H9 (cell line): Measurements from ENCODE around the gene SOCS6. TPM values are rescaled to one million over a fixed set of nuclear protein-coding genes. Genes with fewer than 3 reads are reported as not detected.

Experiments used
- DNase-seq: peaks from one replicate; pipeline ENCODE4 v3.0.0-alpha.2; 2017
- H2AFZ ChIP-seq: one replicate; pipeline ENCODE4 v1.6.1; 2013; ENCODE audit warnings: mild to moderate bottlenecking, low read length, control low read depth, moderate library complexity
- H2AK5ac ChIP-seq: 2 replicates; pipeline ENCODE4 v1.6.1; 2013; ENCODE audit warnings: low read length, control low read depth, mixed read lengths; ENCODE audit not compliant: insufficient read length
- H2BK120ac ChIP-seq: one replicate; pipeline ENCODE4 v1.6.1; 2013; ENCODE audit warnings: low read depth, mild to moderate bottlenecking, low read length, control low read depth, inconsistent platforms; ENCODE audit not compliant: poor library complexity, severe bottlenecking
- H2BK12ac ChIP-seq: 2 replicates; pipeline ENCODE4 v1.6.1; 2013; ENCODE audit warnings: low read length, control low read depth, mixed read lengths, low read depth; ENCODE audit not compliant: insufficient read length
- H2BK15ac ChIP-seq: 2 replicates; pipeline ENCODE4 v1.6.1; 2013; ENCODE audit warnings: low read depth, low read length, control low read depth
- H2BK20ac ChIP-seq: one replicate; pipeline ENCODE4 v1.6.1; 2013; ENCODE audit warnings: low read depth, mild to moderate bottlenecking, low read length, control low read depth, inconsistent platforms; ENCODE audit not compliant: poor library complexity, severe bottlenecking
- H2BK5ac ChIP-seq: 2 replicates; pipeline ENCODE4 v1.6.1; 2013; ENCODE audit warnings: low read length, control low read depth, mixed read lengths; ENCODE audit not compliant: insufficient read length
- H3K14ac ChIP-seq: 2 replicates; pipeline ENCODE4 v1.6.1; 2013; ENCODE audit warnings: low read length, control low read depth; ENCODE audit not compliant: insufficient read depth
- H3K18ac ChIP-seq: 2 replicates; pipeline ENCODE4 v1.6.1; 2013; ENCODE audit warnings: low read depth, mild to moderate bottlenecking, mixed read lengths, low read length, control low read depth; ENCODE audit not compliant: insufficient read length
- H3K23ac ChIP-seq: 2 replicates; pipeline ENCODE4 v1.6.1; 2013; ENCODE audit warnings: low read length, control low read depth, mixed read lengths, low read depth; ENCODE audit not compliant: insufficient read length
- H3K23me2 ChIP-seq: 2 replicates; pipeline ENCODE4 v1.6.1; 2013; ENCODE audit warnings: low read depth, mild to moderate bottlenecking, mixed read lengths, low read length, control low read depth; ENCODE audit not compliant: insufficient read length, poor library complexity, severe bottlenecking
- H3K27ac ChIP-seq: 2 replicates; pipeline ENCODE4 v1.5.1; 2013; ENCODE audit warnings: low read length, control low read depth, mixed read lengths, low read depth; ENCODE audit not compliant: insufficient read length
- H3K27me3 ChIP-seq: 2 replicates; pipeline ENCODE4 v1.6.1; 2013; ENCODE audit warnings: low read length, control low read depth, inconsistent platforms; ENCODE audit not compliant: insufficient read depth
- H3K4ac ChIP-seq: 2 replicates; pipeline ENCODE4 v1.6.1; 2013; ENCODE audit warnings: low read depth, mild to moderate bottlenecking, control low read depth, inconsistent platforms, low read length, moderate library complexity
- H3K4me1 ChIP-seq: 2 replicates; pipeline ENCODE4 v1.6.1; 2013; ENCODE audit warnings: low read length, control low read depth, inconsistent platforms; ENCODE audit not compliant: insufficient read depth
- H3K4me2 ChIP-seq: 2 replicates; pipeline ENCODE4 v1.6.1; 2013; ENCODE audit warnings: low read length, control low read depth, mixed read lengths; ENCODE audit not compliant: insufficient read length, insufficient read depth
- H3K56ac ChIP-seq: 2 replicates; pipeline ENCODE4 v1.6.1; 2013; ENCODE audit warnings: low read depth, mild to moderate bottlenecking, mixed read lengths, low read length, control low read depth; ENCODE audit not compliant: insufficient read length
- H3K79me1 ChIP-seq: 2 replicates; pipeline ENCODE4 v1.6.1; 2013; ENCODE audit warnings: low read depth, mild to moderate bottlenecking, moderate library complexity, low read length, control low read depth, inconsistent platforms; ENCODE audit not compliant: insufficient read depth, poor library complexity, severe bottlenecking
- H3K79me2 ChIP-seq: 2 replicates; pipeline ENCODE4 v1.6.1; 2013; ENCODE audit warnings: low read length, control low read depth, inconsistent platforms; ENCODE audit not compliant: insufficient read depth
- H3K9ac ChIP-seq: 2 replicates; pipeline ENCODE4 v1.6.1; 2013; ENCODE audit warnings: low read length, control low read depth, mixed read lengths; ENCODE audit not compliant: insufficient read length; ENCODE audit errors: extremely low read depth
- H3K9me3 ChIP-seq: one replicate; pipeline ENCODE4 v1.6.1; 2013; ENCODE audit warnings: low read depth, low read length, inconsistent platforms; ENCODE audit not compliant: control insufficient read depth
- H3T11ph ChIP-seq: one replicate; pipeline ENCODE4 v1.6.1; 2013; ENCODE audit warnings: mild to moderate bottlenecking, low read length, control low read depth, inconsistent platforms
- H4K20me1 ChIP-seq: one replicate; pipeline ENCODE4 v1.6.1; 2013; ENCODE audit not compliant: control insufficient read depth, insufficient read length, insufficient read depth
- H4K5ac ChIP-seq: 2 replicates; pipeline ENCODE4 v1.6.1; 2013; ENCODE audit warnings: low read depth, mild to moderate bottlenecking, mixed read lengths, low read length, control low read depth; ENCODE audit not compliant: insufficient read length
- H4K8ac ChIP-seq: replicated peaks from 2 replicates; pipeline ENCODE4 v1.6.1; 2013; ENCODE audit warnings: low read length, control low read depth, mixed read lengths, low read depth; ENCODE audit not compliant: insufficient read length
- H4K91ac ChIP-seq: 2 replicates; pipeline ENCODE4 v1.6.1; 2013; ENCODE audit warnings: low read depth, mild to moderate bottlenecking, moderate library complexity, mixed read lengths, low read length, control low read depth; ENCODE audit not compliant: insufficient read length
- H3K27ac Mint-ChIP-seq, 3 experiments: 2 replicates in 2 of 3; 3 replicates in 1 of 3; pipeline ENCODE4 v1.8.0; 2020 to 2021; ENCODE audit warnings: mixed read lengths in 3 of 3, mild to moderate bottlenecking in 1 of 3, moderate library complexity in 1 of 3
- H3K27me3 Mint-ChIP-seq: 2 replicates; pipeline ENCODE4 v1.8.0; 2021; ENCODE audit warnings: low read depth, mild to moderate bottlenecking, moderate library complexity, mixed read lengths
- H3K36me3 Mint-ChIP-seq, 3 experiments: 2 replicates in 2 of 3; 3 replicates in 1 of 3; pipeline ENCODE4 v1.8.0; 2020 to 2021; ENCODE audit warnings: low read depth in 3 of 3, mixed read lengths in 3 of 3; ENCODE audit not compliant: insufficient read depth in 1 of 3
- H3K4me1 Mint-ChIP-seq, 2 experiments: 2 replicates each; pipeline ENCODE4 v1.8.0; 2020; ENCODE audit warnings: mixed read lengths in 2 of 2
- H3K4me3 Mint-ChIP-seq, 2 experiments: 2 replicates in 1 of 2; 3 replicates in 1 of 2; pipeline ENCODE4 v1.8.0; 2020 to 2021; ENCODE audit warnings: mild to moderate bottlenecking in 2 of 2, mixed read lengths in 2 of 2, moderate library complexity in 1 of 2
- H3K9me3 Mint-ChIP-seq, 2 experiments: 2 replicates in 1 of 2; 3 replicates in 1 of 2; pipeline ENCODE4 v1.8.0; 2020; ENCODE audit warnings: mild to moderate bottlenecking in 2 of 2, mixed read lengths in 2 of 2, moderate library complexity in 1 of 2
- CTCF ChIP-seq: fragments of 200-600 bp; sonication (generic); conservative IDR thresholded peaks from 3 replicates; pipeline ENCODE4 v1.8.0; 2021; ENCODE audit warnings: antibody characterized with exemption, mild to moderate bottlenecking
- WGBS: extraction: QIAGEN DNeasy Blood & Tissue Kit; methylation state at CpG from one replicate; pipeline ENCODE4 v1.1.7; 2013; ENCODE audit warnings: missing lambda C conversion rate, low lambda C conversion rate, mixed read lengths; ENCODE audit not compliant: insufficient read length; ENCODE audit errors: extremely low coverage; 5-methylcytosine and 5-hydroxymethylcytosine counted together
- total RNA-seq: library from RNA; stranded (reverse); gene quantifications from 2 replicates; pipeline ENCODE4 v1.2.1, GENCODE V29; 2021

SOCS6 gene
- total RNA-seq, 1 experiment from 2014 or later = 24.5 TPM

- no peak overlapping the region for H2AK5ac ChIP-seq
- H3K9me3 ChIP-seq = no peaks in the 10 kb centered on the region
- Mint-ChIP-seq H3K9me3 (no peaks in the 10 kb centered on the region), H3K36me3 (no peaks in the 10 kb centered on the region), H3K27ac (no peak overlapping the region), H3K27me3 (no peaks in the 10 kb centered on the region), H3K4me1 (peaks cover 8 to 9% of the 10 kb centered on the region in 2 experiments), H3K4me3 (no peak overlapping the region)
- no peaks in the 10 kb centered on the region for H3K79me2 ChIP-seq
- H2AFZ ChIP-seq = no peak overlapping the region
- no peak overlapping the region for H3K9ac ChIP-seq
- H2BK120ac ChIP-seq = no peak overlapping the region
- H3K18ac ChIP-seq = no peak overlapping the region
- H3K56ac ChIP-seq = no peak overlapping the region
- no peak overlapping the region for H3K4ac ChIP-seq
- H3K14ac ChIP-seq = no peak overlapping the region
- H2BK12ac ChIP-seq = no peak overlapping the region
- H3K4me1 ChIP-seq = no peaks in the 10 kb centered on the region; the same call in 1 of the 2 replicates
- no peaks in the 10 kb centered on the region for H3K27me3 ChIP-seq
- no peak overlapping the region for H3T11ph ChIP-seq
- H4K91ac ChIP-seq = no peak overlapping the region
- H3K4me2 ChIP-seq = no peak overlapping the region
- WGBS = no CpG with 5 or more reads among the region's 13 CpGs
- H4K5ac ChIP-seq = no peak overlapping the region
- H2BK20ac ChIP-seq = no peak overlapping the region
- no peaks in the 10 kb centered on the region for H3K23me2 ChIP-seq
- H3K23ac ChIP-seq = no peak overlapping the region
- no peak for DNase-seq
- H2BK15ac ChIP-seq = no peak overlapping the region
- no peaks in the 10 kb centered on the region for H4K20me1 ChIP-seq
- no peak overlapping the region for H4K8ac ChIP-seq
- H2BK5ac ChIP-seq = no peak overlapping the region
- H3K27ac ChIP-seq = no peak overlapping the region
- no peaks in the 10 kb centered on the region for H3K79me1 ChIP-seq
- TF ChIP-seq CTCF = no peak
Measured at GRCh38 chr18:70377857-70378701, 89.2 kb downstream of the SOCS6 start.

Other genes starting within 250 kb of the SOCS6 start
- 15.1 and 17.6 TPM in 2 replicates for gene RTTN, start 83.4 kb upstream of the SOCS6 start, total RNA-seq